Activated T-cell treated with anti-CD3 and anti-CD28 coated beads for 24 hours (primary cell): ENCODE measurements around the gene RPL7L1.
"Not testable (repeated sequence)": the region's sequence is repeated elsewhere in the genome, so short reads cannot be mapped to it uniquely, and the experiment has no call there.

Experiments used
- DNase-seq: peaks from one replicate; pipeline ENCODE4 v3.0.0-alpha.2; 2020; ENCODE audit warnings: low read depth

Gene RPL7L1

DNA sequence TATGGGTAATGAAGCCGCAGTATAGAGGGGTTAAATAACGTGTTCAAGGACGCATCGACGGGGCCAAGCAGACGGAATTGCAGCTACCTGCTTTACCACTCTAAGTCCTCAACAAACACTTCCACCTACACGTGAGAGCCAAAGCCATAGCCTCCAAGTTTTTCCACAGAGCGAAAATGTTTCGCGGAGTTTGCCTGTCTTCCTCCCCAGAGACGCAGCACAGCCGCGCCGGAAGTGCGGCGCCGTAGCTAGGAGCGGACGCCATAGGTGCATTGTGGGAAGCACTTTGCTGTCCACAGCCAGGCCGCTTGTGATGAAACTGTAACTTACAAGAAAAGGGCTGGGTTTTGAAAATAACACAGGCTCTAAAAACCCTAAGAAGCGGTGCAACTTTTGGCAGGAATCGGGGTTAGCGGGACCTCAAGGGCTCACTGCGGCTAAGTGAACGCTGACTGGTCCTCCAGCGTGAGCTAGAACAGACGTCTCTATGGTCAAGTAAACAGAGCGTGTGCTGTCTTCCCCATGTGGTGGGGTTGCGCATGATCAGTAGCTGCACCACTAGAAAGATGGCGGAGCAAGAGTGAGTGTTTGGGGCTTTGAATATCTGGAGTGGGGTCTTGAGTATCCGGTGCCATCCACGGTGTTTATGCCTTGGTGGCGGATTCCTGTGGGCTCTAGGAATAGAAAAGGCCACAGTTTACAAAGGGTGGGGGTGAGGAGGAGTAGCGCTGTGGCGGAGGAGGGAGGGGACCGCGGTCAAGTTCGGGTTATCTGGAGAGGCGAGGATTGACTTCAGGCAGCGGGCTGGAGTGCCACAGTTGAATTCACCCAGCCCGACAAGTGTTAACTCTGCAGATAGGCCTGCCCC, at the start of gene RPL7L1:
Gene RPL7L1 (plus strand): TSS at position 245 of the 868 bp plus-strand sequence. CDS start 295 bp downstream, at position 540.
- DNase-seq: peak; percentile 77

DNA sequence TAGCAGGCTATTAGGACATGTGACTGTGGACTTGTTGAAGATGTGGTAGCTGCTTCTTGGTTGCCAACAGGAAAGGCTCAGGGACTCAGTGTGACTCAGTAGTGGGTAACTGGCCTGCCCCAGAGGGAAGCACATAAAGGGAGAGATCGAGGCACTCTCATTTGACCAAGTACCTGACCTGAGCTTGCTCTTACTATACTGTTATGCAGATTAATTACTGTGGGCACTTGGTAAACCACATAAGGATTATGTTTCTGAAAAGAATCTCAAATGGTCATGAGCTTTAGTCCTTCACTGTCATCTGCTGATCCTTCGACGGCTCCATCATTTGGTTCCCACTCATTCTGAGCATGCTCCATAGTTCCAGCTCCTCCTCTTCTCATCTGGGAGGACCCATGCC, 48.2 kb upstream of the RPL7L1 start:
- no peak for DNase-seq

DNA sequence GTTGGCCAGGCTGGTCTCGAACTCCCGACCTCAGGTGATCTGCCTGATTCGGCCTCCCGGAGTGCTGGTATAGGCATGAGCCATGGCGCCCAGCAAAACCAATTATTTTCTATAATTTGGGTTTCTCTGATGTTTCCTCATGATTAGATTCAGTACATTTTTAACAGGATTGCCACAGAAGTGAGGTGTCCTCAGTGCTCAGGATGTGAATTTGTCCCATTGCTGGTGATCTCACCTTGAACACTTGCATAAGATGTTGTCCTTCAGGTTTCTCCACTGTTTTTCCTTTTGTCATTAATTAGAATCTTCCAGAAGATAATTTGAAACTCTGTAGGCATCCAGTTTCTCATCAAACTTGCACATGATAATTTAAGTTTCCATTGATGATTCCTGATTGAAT, 45.4 kb upstream of the RPL7L1 start:
- DNase-seq: no peak

DNA sequence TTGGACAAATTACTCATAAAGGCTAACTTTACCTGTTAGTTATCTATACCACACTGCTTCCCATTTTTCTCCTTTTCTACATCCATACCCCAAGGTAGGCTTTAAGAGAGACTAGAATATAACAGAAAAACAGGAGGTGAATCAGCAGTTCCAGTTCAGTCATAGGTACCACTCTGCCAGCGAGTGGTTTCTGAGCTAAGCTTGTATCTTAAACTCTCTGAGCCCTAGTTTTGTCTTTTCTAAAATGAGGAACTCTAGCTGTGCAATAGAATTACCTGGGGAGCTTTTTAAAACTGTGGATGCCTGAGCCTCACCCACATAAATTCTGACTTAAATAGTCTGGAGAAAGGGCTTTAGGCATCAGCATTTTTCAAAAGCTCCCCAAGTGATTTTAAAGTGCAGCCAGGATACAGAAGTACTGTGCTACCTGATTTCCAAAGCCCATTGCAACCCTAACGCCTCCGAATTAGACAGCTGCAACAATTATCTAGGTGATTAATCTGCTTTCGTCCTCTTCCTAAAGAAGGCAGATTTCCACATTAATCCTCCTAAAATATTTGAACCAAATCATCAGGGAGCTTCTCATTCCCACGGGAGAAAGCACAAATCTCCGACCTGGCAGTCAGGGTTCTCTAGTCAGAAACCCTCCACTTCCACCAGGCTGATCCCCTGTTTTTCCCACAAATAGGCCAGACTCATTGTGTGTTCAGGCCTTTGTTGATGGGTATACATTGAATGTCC, 37.4 kb upstream of the RPL7L1 start:
- DNase-seq: no peak

GRCh38 chr6:42845327-42845694, 34.1 kb upstream of the RPL7L1 start:
- DNase-seq: no peak

DNA sequence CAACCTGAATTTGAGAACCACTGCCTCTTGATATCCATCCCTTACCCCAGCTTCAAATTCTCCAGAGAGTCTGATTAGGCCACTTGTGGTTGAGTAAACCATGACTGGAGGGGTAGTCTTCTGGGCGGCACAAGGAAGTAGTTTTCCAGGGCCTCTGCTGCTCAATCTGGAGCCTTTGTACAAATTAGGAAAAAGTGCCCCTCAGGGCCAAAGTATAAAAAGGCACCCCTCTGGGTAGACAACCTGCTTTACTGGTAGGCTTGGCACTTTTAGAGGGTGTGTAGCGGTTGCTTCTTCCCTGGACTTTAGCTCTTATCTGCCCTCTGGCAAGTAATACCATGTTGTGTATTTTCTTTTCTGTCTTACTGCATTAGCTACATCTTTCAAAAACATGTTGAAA, 32.9 kb upstream of the RPL7L1 start:
- DNase-seq: no peak

GRCh38 chr6:42848700-42849099, 30.7 kb upstream of the RPL7L1 start:
- no peak for DNase-seq

DNA sequence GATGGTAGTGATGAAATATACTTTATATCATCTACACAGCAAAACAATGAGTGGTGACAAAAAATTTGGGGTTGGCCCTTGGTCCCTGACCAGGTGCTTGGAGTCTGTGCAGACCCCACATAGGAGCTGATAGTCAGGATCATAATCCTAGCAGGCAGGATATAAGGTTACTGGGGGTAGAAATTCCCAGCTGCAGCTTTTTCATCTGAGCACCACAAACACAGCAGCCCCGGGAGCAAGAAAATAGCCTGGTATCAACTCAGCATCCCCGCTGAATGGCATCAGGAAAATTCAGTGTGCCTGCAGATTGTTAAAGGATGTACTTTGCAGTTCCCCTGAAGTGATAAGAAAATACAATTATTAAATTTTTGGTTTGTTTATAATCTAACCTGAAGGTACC, 27.8 kb upstream of the RPL7L1 start:
- no peak for DNase-seq

DNA sequence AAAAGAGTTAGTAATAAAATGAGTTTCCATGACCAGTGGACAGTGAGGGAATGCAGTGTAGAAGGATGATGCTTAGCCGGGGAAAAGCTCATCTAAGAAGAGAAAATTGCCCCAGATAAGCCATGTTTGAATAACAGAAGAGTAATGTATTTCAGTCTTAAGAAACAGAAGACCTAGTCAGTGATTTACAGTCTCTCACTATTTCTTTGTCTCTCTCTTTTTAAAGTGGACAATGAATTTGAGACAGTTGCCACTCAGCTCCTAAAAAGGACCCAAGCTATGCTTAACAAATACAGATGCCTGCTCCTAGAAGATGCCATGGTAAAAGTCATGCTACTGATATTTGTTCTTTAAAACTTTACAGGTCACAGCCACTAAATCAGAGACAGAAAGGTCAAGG, 19.4 kb upstream of the RPL7L1 start:
- no peak for DNase-seq

DNA sequence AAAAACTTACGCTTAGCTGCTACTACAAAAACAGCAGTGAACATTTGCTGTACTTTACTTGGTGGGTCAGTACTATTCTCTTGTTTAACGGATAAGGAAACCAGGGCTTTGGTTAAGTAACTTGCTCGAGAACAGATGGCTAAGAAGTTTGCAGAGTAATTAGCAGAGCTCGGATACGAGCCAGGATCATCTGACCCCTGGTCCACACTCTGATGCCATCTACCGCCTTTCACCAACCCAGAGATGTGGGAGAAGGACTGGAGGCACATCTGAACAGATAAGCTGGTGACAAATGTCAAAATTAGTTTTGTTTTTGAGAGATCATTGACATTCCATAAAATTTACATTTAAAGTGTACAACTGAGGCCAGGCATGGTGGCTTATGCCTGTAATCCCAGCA, 18.9 kb upstream of the RPL7L1 start:
- DNase-seq: no peak

GRCh38 chr6:42864602-42865001, 14.8 kb upstream of the RPL7L1 start:
- no peak for DNase-seq

- DNase-seq: no peak
These were observed 9.1 kb upstream of the RPL7L1 start for GRCh38 chr6:42870145-42870936.

DNA sequence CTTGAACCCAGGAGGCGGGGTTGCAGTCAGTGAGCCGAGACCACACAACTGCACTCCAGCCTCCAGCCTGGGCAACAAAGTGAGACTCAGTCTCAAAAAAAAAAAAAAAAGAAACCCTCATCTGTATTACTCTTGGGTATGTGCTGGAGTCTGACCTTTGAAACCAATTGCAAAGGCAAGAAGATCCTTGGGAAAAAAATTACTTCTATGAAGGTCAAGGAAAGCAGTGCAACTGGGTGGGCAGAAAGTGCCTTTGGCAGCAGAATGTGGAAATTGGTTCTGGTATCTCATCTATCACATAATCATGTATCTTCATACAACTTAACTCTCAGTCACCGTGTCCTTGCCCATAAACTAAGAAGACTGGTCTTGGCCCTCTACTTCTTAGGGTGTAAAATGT, 7.7 kb upstream of the RPL7L1 start:
- no peak for DNase-seq

- no peak for DNase-seq
These were observed 6.1 kb upstream of the RPL7L1 start for GRCh38 chr6:42873313-42873712.

- no peak for DNase-seq
These were observed 1.7 kb upstream of the RPL7L1 start for GRCh38 chr6:42877695-42878094.

DNA sequence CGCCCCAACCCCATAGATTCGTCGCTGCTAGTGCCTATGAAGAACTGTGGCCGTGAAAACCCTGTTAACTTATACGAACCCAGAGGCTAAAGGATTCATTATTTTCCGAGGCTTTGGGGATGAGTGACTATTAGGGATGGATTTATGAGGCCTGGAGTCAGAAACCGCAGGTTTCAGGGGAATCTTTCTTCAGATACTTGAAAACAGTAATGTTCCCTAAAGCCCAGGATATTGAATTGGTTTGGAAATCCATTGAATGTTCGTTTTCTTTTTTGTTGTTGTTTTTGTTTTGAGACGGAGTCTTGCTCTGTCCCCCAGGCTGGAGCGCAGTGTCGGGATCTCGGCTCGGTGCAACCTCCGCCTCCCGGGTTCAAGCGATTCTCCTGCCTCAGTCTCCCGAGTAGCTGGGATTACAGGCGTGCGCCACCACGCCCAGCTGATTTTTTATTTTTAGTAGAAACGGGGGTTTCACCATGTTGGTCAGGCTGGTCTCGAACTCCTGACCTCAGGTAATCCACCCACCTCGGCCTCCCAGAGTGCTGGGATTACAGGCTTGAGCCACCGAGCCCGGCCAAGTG, 913 bp downstream of the RPL7L1 start:
- not testable (repeated sequence) for DNase-seq

GRCh38 chr6:42880871-42881270, 1.5 kb downstream of the RPL7L1 start:
- not testable (repeated sequence) for DNase-seq

GRCh38 chr6:42885702-42886101, 6.3 kb downstream of the RPL7L1 start:
- DNase-seq: no peak

DNA sequence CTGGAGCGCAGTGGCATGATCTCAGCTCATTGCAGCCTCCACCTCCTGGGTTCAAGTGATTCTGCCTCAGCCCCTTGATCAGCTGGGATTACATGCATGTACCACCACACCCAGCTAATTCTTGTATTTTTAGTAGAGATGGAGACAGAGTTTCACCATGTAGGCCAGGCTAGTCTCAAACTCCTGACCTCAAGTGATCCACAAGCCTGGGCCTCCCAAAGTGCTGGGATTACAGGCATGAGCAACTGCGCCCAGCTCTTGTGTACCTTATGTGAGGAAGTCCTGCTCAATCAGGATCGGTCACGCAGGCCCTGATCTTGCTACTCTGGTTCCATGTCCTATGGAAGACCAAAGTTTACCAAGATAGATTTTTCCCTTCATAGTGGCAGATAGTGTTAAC, 8.8 kb downstream of the RPL7L1 start:
- not testable (repeated sequence) for DNase-seq

GRCh38 chr6:42889815-42890214, 10.4 kb downstream of the RPL7L1 start:
- no peak for DNase-seq

- peak; percentile 87 for DNase-seq
These were observed 11.1 kb downstream of the RPL7L1 start for GRCh38 chr6:42890311-42891198.
